Left colon (tissue), 2 donors: Measurements from ENCODE around the gene TMEM237. TPM values are rescaled to one million over a fixed set of nuclear protein-coding genes. Genes with fewer than 3 reads are reported as not detected.
A peak's percentile ranks its signal among the peaks of the same experiment; 100 is the strongest.
"Not testable (repeated sequence)": the region's sequence is repeated elsewhere in the genome, so short reads cannot be mapped to it uniquely, and the experiment has no call there.

Experiments used
- ATAC-seq: fragments of 200-7000 bp; cut with Tn5 transposase; one replicate; pipeline ENCODE4 v1.9.1; 2020; ENCODE audit warnings: mild to moderate bottlenecking, moderate library complexity
- DNase-seq, 2 donors: peaks; one replicate each; pipeline ENCODE4 v3.0.0-alpha.2; 2020
- intact Hi-C, 2 donors: fragments of 100-400 bp; cut with DNase I in 1 of 2; cut with micrococcal nuclease in 1 of 2; formaldehyde crosslinking; loops; one replicate each; pipeline versions ENCODE4 v1.11.2 to v1.14.0; 2022; cut with DNase I, micrococcal nuclease
- long read RNA-seq: library from polyadenylated mRNA; unstranded; transcript quantifications from one replicate; pipeline ENCODE4 v2.0.0, GENCODE V29; 2021
- total RNA-seq, 2 donors: library from RNA; stranded (reverse); fragmentation: NEBNext Ultra II Directional; extraction: Animal tissue kit (Norgen Biotek cat#: 25700); gene quantifications; one replicate each; pipeline ENCODE4 v1.2.1, GENCODE V29; 2021
- donor health status: DM: no; HTN: no; CAD: no.
- donor health status: DM: yes; HTN: yes; CAD: no.

TMEM237 gene, protein sequence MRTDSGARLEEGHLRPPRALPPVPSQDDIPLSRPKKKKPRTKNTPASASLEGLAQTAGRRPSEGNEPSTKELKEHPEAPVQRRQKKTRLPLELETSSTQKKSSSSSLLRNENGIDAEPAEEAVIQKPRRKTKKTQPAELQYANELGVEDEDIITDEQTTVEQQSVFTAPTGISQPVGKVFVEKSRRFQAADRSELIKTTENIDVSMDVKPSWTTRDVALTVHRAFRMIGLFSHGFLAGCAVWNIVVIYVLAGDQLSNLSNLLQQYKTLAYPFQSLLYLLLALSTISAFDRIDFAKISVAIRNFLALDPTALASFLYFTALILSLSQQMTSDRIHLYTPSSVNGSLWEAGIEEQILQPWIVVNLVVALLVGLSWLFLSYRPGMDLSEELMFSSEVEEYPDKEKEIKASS
- 1 to 10 TPM; 3.6 to 5.2 TPM for total RNA-seq
- long read RNA-seq, partial matches to known transcripts: 0 of 6 reads
- long read RNA-seq, other reads (novel, unspliced or antisense): 3 of 6 reads

DNA sequence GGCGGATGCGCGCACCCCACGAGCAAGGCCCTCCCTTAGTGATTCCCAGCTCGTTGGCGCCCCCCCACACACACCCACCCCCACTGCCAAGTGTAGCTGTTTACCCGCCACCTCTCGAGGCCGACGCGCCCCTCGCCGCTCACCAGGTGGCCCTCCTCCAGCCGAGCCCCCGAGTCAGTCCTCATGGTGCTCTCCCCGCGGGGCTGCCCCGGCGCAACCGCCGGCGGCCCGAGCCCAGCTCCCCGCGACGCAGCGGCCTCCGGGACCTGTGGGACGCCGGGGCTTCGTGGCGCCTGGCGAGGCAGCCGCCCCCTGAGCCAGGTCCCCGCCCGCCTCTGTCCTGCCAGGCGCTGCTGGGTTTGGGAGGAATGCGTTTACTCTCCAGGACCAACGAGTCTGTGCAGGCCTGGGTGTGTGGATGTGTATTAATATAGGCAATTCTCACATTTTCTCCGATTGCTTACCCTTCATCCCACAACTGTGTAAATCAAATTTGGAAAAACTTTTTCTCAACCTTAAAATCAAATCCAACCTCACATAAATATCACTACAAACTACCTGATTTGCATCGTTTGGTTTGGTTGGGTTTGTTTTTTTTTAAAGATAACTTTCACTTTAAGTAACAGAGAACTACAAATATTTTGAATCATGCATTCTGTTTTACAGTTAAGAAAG, at the start of gene TMEM237:
TMEM237 (minus strand) TSS at position 288 of the 675 bp plus-strand sequence; CDS start at position 185, 103 bp downstream.
- DNase-seq: peak in 1 of 2 donors; percentile 61
- intact Hi-C loops: no loop called here
- ATAC-seq: peak; percentile 66

DNA sequence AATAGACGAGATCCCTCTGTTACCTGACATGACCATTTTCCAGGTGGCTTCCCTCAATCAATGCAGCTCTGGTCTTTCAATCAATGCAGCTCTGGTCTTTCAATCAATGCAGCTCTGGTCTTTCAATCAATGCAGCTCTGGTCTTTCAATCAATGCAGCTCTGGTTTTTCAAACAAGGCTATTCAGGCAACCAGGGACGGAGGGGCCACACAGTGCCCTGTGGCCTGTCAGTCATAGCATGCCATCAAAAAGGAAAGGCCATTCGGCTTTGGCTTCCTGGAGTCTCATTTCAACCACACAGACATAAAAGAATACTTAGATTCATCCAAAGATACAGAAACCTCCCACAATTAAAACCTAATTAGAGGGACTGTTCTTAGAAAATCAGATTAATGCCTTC, 41.9 kb upstream of the TMEM237 start:
- ATAC-seq (no peak), DNase-seq (no peak)
- intact Hi-C loops: no loop called here

DNA sequence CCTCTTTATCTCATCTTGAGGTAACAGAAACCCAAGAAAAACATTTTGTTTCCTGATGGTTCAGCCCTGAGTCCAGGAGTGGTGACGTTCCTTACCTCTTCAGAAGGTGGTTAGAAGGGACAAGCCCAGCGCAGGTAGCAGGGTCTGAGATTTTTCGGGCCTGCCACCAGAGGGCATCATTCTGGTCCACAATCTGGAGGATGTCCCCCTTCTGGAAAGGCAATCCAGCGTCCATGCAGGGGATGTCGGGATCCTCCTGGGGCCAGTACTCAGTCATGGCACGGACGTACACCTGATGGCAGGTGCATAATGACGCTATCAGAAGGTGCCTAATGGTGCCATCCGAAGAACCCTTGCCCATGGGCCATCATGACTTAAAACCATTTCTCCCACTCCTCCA, 37.4 kb upstream of the TMEM237 start:
- DNase-seq (no peak), ATAC-seq (no peak)
- intact Hi-C loops: no loop called here

DNA sequence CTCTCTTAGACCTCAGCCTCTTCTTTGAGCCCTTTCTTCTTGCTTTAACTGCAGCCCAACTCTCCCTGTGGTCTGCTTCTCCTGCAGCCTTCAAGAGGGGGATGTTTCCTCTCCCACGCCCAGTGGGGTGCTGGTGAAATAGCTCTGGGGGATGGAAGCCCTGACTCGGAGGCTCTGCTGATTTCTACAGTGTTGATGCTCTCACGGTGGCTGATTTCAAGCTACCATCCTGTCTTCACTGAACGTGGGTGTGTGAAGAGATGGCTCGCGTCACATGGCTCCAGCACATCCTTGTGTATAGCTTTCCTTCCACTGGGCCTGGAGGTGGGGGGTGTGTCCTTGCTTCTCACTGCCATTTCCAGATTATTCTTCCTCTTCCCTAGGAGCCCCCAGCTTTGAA, 35.1 kb upstream of the TMEM237 start:
- ATAC-seq (no peak), DNase-seq (no peak)
- intact Hi-C loops: no loop called here

DNA sequence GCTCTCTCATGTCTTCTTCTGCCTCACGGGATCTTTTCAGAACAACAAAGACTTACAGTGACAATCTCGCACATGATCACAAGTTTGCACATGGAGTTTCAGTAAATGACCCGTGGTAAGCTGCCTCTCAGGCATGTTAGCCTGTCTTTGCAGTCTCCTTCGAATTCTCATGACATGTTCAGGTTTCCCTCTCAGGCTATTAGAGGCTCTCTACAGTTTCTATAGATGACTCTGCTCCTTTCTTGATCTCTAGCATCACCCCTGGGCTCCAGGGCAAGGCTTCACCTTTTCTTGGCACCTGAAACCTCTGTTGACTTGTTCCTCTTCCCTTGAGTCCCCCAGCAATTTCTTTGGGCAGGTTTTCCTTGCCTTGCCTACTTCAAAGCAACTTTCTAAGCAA, 32.2 kb upstream of the TMEM237 start:
- DNase-seq (no peak), ATAC-seq (no peak)
- intact Hi-C loops: no loop called here

DNA sequence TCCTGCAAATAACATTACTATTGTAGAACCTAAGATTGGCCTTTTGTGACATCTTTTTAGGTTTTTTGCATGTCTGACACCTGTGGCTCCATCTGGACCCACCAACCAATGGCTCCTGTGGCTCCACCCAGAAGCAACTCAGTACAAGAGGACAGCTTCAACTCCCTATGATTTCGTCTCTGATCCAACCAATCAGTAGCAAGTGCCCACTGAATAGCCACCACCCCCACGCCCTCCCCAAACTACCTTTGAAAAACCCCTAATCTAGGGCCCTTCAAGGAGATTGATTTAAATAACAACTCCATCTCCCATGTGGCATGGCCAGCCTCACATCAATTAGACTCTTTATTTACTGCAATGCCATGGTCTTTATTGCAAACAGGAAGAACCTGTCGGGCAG, 31.5 kb upstream of the TMEM237 start:
- DNase-seq (no peak), ATAC-seq (no peak)
- intact Hi-C loops: no loop called here

DNA sequence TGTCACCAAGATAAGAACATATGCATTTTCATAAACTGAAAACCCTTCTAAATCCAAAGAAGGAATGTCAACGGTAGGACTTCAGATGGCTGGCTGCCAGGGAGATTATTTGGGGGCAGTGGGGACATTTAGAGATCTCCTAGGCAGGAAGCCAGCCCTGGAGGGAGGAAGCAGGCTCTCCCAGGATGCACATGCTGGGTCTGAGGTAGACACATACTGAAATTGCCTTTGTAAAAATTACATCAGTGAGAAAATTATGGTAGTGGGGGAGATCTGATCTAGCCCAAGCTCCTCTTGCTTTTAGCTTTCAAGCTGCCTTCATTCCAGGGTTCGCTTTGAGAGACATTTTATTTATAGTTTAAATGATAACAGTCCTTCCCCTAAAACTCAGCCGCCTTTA, 31.0 kb upstream of the TMEM237 start:
- intact Hi-C loops: no loop called here
- no peak for DNase-seq
- ATAC-seq: no peak

DNA sequence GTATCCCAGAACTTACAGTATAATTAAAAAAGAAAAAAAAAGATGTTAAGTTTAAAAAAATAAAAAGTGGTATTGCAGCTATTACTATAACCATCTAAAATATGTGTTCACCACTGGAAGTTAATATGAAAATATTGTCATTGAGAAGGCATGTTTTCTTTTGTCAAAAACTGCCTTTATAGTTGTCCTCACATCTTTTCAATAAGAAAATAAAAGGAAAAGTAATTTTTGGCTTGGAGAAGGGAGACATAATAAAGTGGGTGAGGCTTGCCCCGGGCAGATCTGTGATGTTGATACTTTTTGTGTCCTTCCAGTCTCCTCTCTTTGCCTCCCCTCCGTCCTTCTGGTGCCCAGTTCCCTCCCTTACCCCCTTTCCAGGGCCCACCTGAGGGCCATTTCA, 30.2 kb upstream of the TMEM237 start:
- ATAC-seq (no peak), DNase-seq (no peak)
- intact Hi-C loops: no loop called here

DNA sequence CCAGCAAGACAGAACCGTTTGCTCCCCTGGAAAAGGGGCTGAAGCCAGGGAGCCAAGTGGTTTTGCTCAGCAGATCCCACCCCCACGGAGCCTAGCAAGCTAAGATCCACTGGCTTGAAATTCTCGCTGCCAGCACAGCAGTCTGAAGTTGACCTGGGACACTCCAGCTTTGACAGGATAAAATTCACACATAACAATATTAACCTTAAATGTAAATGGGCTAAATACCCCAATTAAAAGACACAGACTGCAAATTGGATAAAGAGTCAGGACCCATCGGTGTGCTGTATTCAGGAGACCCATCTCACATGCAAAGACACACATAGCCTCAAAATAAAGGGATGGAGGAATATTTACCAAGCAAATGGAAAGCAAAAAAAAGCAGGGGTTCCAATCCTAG, 27.9 kb upstream of the TMEM237 start:
- DNase-seq, ATAC-seq, intact Hi-C loops: not testable (repeated sequence)

DNA sequence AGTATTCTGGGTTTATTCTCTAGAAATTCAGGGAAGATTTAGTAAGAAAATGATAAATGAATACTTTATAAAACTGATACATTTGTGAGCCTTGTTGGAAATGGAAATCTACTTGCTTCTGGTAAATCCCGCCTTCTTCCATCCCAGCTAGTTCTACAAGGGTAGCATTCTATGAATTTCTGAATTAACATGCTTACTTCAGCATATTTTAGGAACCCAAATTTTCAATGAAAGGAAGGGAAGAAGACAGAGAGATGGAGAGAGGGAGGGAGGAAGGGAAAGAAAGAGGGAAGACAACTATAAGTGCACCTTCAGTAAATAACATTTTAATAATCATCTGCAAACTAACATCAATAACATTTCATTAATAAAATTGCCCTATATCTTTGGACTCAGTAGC, 26.6 kb upstream of the TMEM237 start:
- intact Hi-C loops: no loop called here
- DNase-seq: no peak
- no peak for ATAC-seq

DNA sequence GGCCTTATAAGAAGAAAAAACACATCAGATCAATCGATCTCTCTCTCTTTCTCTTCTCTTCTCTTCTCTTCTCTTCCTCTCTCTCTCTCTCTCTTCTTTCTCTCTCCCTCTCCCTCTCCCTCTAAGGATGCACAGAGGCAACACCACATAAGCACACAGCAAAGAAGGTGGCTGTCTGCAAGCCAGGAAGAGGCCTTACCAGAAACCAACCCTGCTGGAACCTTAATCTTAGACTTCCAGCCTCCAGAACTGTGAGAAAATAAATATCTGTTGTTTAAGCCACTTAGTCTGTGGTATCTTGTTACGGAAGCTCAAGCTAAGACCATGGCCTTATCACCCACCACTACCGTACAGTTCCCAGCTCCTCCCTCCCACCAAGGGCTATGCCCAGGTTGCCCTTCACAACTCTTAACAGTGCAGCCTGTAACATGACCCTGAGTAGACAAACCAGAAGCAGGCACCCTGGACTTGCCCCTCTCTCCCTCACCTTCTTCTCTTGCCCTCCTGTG, 25.2 kb upstream of the TMEM237 start:
- intact Hi-C loops: no loop called here
- ATAC-seq (no peak), DNase-seq (no peak)

DNA sequence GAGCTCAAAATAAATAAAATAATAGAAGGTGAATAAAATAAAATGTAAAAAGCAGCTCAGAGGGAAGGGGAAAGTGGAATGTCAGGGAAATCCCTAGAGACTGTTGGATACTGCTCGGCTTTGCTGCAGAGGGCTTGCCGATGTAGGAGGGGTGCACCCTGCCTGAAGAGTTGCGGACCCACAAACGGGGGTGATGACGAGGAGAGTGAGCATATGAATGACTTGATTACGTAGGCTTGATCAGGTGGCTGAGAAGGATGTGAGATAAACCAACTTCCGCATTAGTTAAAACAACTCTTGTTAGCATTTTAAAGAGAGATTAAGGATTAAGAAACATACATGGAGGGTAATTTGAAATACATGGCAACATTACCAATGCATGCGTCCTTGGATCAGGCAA, 21.0 kb upstream of the TMEM237 start:
- intact Hi-C loops: no loop called here
- ATAC-seq (no peak), DNase-seq (no peak)

DNA sequence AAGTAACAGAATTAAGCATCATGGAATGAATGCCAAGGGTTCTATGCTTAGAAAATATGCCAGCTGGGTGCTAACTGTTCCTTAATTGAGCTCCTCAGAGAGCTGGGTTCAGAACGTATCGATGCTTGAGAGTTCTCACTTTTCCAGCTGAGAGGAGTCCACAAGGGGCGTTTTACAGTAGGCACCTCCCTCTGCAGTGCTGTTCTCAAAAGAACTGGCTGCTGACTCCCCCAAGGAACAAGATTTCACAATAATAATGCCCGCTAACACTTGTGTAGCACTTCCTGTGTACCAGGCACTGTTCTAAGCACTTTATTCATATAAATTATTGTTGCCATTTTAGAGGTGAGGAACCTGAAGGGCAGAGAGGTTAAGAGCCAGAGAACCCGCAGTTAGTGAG, 18.1 kb upstream of the TMEM237 start:
- intact Hi-C loops: no loop called here
- DNase-seq (no peak), ATAC-seq (no peak)

DNA sequence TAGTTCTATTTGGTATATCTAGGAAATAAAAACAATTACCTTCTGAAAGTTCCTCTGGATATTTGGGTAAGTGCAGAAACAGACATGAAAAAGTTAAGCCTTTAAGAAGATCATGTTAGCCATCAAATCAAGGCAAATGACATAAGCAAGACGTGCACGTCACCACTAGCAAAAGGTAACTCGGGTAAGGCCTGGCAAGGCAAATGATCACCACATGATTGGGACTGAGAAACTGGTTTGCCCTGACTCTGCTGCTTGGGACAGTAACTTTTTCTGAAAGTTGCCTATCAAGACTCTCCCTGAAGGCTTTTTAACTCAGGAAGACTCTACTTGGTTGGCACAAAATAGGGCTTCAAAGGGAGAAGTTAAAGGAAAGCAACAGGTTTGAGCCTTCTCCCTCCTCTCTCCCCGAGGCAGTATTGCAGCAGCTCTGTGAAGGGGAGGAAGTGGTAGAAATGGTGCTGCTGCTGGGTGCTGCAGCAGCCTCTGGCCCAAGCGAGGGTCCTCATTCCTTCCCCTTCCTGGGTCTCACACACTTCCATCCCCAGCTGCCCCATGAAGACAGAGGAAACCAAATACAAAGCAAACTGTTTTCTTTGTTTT, 17.1 kb upstream of the TMEM237 start:
- intact Hi-C loops: no loop called here
- DNase-seq (no peak), ATAC-seq (no peak)

DNA sequence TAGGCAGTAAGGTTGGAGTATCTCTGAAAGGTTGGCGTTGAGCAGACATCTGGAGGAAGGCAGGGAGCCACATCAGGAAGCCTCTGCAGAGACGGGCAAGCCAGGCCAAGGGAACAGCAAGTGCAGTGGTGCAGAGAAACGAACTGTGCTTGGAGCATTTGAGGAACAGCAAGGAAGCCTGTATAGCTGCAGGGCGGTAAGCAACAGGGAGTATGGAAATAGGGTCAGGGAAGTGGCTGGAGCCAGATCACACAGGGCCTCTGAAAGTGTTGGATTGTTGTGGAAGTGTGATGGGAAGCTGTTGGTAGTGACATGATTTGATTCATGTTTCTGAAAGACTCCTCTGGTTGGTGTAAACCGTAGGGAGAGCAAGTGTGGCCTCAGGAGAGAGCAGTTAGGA, 13.4 kb upstream of the TMEM237 start:
- ATAC-seq: no peak
- intact Hi-C loops: no loop called here
- no peak for DNase-seq

DNA sequence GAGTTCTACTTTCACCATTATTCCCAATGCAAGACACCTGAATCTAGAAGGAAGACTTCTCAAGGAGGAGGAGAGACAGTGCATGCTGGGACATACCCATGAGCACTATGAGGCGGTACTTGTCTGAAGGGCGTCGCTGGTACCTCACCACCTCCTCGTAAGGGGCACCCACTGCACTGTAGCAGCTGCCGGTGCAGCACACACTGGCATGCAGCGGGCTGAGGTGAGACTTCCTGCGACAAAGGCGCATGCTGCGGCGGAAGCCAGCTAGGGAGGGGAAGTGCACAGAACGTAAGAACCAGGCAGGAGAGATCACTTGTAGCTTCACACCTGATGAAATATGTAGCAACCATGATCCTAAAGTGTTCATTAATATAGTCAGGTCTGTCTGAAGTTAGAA, 12.8 kb upstream of the TMEM237 start:
- ATAC-seq: no peak
- no peak for DNase-seq
- intact Hi-C loops: no loop called here

DNA sequence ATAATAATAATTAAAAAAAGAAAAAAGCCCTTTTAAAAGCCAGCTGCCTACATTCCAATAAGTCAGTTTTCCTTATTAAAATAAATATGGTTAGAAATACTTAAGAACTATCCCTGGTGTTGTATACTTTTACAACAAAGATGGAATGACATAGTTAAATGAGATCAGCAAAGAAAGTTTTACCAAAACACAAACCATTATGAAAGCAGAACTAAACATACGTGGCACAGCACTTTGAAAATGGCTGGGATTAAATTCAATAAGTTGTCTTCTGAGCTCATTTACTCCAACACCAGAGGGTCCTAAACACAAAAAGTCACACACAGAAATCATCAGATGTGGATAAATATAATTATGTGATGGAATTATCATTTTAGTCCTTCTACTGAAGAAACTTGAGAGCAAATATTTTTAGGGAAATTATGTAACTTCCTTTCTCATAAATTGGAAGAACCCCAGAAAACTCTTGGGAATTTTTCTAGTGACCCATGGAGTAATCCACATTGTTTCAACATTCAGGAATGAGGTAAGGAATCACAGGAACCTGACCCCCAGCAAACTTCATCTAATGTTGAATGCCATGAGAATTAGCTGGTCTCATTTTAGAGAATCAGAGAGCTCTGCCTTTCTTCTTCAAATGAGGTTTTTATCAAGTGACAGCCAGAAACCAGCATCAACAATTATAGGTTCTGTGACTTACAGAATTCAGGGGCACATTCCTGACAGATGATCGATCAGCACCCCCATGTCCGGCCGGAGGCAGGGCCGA, 11.5 kb upstream of the TMEM237 start:
- intact Hi-C loops: no loop called here
- ATAC-seq (no peak), DNase-seq (no peak)

DNA sequence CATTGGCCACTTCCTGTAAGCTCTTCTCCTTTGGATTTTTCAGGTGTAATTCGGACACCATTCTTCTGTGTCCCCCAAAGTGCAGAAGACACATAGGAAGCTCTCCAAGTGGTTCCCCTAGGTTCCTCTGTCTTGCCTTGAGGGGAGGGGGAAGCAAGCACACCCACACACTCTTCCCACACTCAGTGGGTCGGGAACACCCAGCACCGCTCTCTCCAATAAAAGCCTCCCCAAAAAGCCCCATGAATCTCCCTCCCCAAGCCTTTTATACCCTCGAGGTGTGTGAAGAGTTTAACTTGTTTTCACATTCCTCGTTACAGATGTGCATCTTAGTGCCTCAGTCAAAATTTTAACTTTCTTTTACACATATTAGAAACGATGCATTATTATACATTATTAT, 9.9 kb upstream of the TMEM237 start:
- intact Hi-C loops: no loop called here
- ATAC-seq: no peak
- no peak for DNase-seq

DNA sequence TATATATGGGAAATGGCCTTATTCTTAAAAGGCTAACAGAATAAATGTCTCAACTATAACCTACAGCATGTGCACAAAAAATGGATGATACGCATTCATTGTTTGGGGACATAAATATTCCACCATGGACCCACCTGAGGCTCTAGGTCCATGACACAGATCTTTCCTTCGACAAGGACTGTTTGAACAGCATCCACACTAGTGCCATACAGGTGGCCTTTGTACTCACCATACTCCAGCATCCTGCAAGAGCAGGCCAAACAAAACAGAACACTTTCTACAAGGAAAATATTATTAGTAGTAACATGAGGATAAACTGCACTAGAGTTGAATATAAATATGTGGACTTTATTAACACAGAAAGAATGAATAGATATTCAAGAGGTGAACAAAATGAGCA, 6.1 kb upstream of the TMEM237 start:
- DNase-seq (no peak), ATAC-seq (no peak)
- intact Hi-C loops: no loop called here
